CD4-positive, alpha-beta T cell treated with Interleukin-21 for 1 hour (primary cell): ENCODE data around the gene ACAN.

Source experiments
- DNase-seq: peaks from one replicate; pipeline ENCODE4 v3.0.0-alpha.2; 2020

Gene ACAN

GRCh38 chr15:88880944-88881740 is 77.9 kb downstream of the ACAN start:
- no peak for DNase-seq

DNA sequence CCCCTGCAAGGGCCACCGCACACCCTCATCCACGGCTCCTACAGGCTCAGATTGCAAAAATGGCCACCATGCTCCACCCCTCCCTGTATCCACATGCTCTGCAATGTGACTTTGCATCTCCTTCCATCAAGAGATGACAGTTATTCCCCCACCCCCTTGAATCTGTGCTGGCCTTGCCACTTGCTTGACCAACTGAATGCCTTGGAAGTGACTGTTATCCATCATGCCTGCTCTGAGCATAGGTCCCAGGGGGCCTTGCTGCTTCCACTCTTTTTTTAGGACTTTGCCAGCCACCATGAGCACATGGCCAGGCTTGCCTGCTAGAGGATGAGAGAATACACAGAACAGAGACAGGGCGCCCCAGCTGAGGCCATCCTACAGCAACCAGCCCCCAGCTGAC is 78.5 kb downstream of the ACAN start:
- no peak for DNase-seq

GRCh38 chr15:88882785-88883184 is 79.5 kb downstream of the ACAN start:
- no peak for DNase-seq

DNA sequence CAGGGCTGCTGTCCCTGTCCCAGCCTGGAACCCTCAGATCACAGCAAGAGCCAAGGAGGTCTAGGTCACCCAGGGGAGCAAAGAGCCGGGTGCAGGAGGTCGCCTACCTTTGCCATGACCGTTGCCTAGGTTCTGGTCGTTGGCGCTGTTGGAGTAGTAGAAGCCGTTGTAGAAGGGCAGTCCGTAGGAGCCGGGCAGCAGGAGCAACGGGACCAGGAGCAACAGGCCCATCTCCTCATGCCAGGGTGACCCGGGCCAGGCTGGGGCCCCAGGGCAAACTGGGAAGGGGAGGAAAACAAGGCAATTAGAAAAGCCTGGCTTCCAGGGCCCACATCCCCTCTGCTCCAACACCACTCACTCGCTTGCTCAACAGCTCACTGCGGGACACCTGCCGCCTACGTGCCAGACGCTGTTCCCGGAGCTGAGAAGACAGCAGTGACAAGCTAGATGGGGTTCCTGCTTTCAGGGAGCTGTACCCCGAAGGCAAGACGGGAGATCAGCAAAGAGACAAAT is 83.9 kb downstream of the ACAN start:
- no peak for DNase-seq

- no peak for DNase-seq
These were observed 85.5 kb downstream of the ACAN start for GRCh38 chr15:88888719-88889118.

DNA sequence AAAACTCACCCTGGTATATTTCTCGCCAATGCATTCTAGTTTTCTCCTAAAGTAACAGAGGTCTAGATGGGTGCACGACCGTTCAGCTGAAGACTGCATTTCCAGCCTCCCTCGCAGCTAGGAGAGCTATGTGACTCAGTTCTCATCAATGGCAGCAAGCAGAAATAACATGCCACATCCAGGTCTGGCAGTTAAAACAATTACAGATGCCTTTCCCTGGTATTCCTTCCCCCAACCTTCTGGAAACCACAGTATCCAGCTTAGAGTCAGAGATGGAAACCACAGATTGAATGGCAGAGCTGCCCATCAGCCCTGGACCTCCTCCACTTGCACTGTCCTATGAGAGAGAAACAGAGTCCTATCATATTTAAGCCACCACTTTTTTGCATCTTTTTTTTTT is 87.3 kb downstream of the ACAN start:
- DNase-seq = no peak

GRCh38 chr15:88891540-88892254 is 88.5 kb downstream of the ACAN start:
- no peak for DNase-seq

- DNase-seq = peak; percentile 88
These were observed 91.1 kb downstream of the ACAN start for GRCh38 chr15:88894348-88894818.

- DNase-seq = peak; percentile 74
These were observed 91.9 kb downstream of the ACAN start, which contains the start of gene HAPLN3 for GRCh38 chr15:88894819-88895767. Gene HAPLN3 (minus strand): TSS chr15:88895544. CDS start chr15:88887298, 8,246 bp downstream.

GRCh38 chr15:88896333-88897033 is 93.2 kb downstream of the ACAN start:
- no peak for DNase-seq

- DNase-seq = no peak
These were observed 93.9 kb downstream of the ACAN start for GRCh38 chr15:88897142-88897455.

- DNase-seq = peak; percentile 90
These were observed 94.4 kb downstream of the ACAN start for GRCh38 chr15:88897456-88898194.

DNA sequence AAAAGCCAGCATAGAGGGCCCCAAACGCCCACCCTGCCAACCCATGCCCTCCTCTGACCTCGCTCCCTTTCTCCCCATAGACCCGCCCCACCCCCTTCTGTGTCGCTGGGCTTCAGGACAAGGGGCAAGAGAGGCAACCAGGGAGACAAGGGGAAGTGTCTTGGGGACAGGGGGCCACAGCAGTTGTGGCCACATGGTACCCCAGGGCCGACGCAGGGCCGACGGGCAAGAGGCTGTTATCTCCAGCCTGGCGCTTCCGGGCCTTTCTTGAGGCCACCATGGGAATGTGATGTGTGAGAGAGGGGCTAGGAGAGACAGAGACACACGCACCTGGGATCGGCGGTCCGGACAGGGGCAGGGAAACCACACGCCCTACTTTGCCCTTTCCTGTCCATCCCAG is 95.5 kb downstream of the ACAN start:
- DNase-seq = no peak

DNA sequence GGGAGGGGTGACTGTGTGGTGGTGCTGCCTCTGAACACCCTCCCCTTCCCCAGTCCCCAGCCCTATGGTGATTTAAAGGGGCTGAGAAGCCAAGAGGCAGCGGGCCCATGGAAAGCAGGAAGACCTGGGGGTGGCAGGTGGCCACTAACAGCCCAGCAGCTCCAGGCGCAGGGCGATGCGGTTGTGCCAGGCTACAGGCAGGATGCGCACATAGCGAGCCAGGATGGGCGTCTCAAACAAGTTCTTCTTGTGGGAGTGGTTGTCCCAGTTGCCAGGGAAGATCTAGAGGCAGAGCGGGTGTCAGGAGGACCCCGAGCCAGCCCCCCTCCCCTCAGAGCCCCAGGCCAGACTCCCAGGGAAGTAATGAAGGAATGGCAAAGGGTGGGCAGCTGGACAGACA is 96.0 kb downstream of the ACAN start:
- no peak for DNase-seq

DNA sequence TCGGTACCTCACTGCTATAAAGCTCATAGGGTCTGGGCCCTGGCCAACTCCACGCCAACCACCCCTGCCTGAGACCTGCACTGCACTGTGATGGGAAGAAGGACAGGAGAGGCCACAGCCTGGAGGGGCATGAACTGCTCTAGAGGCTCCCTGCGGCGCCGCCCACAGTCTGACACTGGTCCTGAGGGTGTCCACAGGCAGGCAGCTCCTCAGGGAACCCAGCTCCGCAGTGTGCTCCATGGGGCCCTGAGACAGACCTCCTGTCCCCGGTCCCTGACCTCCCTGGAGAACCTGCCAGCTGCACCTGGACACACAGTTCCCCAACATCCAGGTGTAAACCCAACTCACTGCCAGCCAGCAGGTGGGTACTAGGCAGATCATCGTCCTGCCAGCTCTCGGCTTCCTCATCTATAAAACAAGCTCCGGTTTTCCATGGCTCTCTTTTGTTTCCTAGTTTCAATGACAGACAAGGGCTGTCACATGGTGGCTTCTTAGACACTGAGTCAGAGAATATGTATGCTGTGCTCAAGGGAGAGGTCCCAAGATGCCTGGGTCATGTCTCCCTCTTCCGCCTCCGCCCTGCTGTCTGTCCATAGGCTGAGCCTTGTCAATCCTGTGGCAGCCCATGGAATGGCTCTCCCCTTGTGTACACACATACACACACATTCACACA is 97.2 kb downstream of the ACAN start:
- no peak for DNase-seq

DNA sequence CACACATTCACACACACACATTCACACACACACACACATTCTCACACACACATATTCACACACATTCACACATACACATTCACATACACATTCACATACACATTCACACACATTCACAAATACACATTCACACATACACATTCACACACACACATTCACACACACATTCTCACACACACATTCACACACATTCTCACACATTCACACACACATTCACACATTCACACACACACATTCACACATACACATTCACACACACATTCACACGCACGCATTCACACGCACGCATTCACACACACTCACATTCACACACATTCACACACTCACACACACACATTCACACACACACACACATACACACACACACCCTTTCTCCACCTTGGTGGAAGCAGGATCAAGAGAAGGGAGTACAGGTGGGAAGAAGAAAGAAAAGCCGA is 97.8 kb downstream of the ACAN start:
- DNase-seq = no peak

- no peak for DNase-seq
These were observed 98.4 kb downstream of the ACAN start for GRCh38 chr15:88901508-88902220.

DNA sequence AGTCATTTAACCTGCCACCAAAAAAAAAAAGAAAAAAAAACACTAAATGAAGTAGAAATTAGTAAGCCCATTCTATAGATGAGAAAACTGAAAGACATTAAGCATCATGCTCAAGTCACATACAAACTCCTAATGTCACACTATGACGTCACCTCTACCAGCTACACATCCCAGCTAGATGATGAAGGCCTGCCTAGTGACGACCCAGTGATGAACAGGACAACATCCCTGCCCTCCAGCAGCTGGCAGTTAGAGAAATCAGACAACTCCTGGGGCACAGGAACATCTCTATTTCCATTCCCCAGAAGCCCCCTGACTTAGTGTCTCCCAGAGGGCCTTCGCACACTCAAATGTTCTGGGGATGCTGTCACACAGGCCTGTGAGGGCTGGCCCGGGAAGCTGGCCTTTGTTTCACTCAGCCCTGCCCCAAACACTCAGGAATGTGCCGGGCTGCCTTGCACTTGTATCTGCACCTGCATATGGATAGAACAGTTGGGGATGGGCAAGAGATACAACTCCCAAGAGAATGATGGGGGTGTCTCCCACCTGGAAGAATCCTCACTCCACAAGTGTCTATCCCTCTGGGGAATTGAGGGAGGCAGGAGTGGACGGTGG is 99.1 kb downstream of the ACAN start:
- no peak for DNase-seq

DNA sequence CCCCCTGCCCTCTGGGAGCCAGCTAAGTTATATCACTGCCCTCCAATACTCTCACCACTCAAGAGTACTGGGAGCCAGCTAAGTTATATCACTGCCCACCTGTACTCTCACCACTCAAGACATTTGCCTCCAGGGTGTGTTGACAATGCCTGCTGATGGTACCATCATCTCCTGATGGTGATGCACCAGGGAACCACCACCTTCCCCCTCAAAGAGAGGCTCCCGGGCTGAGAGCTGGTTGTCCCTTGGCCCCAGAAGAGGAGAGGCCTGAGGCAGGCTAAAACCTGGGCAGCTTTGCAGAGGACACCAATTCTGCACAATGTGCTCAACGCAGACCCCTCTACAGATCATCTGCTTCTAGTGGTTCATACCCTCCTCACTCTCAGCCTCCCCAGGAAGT is 99.6 kb downstream of the ACAN start:
- no peak for DNase-seq

- no peak for DNase-seq
These were observed 101.0 kb downstream of the ACAN start for GRCh38 chr15:88904257-88904623.
